GM21526 (cell line): ENCODE data around the gene PRTFDC1.

Source experiments
- ATAC-seq: cut with Tn5 transposase; IDR thresholded peaks from one replicate; pipeline ENCODE4 v1.9.1; 2021; ENCODE audit warnings: moderate library complexity; ENCODE audit not compliant: unreplicated experiment, low FRiP score

PRTFDC1 gene

DNA sequence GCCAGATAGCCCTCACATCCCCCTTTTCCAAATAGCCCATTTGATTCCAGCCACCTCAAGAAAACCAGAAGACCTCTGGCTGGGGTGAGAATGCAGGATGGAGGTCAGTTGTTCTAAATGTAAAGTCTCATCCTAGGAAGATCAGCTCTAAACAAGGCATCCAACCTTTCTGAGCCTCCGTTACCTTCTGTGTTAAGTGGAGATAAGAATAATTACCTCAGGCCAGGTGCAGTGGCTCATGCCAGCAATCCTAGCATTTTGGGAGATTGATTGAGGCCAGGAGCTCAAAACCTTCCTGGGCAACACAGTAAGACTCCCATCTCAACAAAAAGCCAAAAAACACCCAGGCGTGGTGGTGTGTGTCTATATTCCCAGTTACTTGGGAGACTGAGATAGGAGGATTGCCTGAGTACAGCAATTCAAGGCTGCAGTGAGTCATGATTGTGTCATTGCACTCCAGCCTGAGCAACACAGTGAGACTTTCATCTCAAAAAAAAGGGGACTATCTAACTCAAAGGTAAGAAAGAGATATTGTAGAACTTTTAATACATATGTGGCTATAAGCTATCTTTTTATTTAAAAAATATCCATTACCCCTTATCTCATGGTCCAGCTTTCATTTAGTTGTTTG is 43.5 kb downstream of the PRTFDC1 start:
- ATAC-seq, result no peak

DNA sequence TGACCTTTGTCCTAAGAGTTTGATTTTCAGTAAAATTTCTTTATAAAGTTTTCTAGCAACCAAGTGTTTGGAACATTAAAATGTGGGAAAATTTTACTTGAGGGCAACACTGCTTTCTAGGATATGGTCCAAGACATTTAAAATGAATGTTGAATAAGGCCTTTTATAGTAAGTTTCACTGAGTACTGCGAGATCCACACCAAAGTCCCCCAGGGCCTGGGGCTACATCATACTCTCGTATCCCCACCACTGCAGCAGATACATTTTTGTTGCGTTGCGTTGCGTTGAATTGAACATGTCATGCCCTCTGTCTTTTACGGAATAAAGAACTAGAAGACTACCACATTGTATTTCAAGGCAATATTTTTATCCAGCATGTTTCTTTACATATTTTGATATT is 44.5 kb downstream of the PRTFDC1 start:
- no peak for ATAC-seq

- no peak for ATAC-seq
Observed at GRCh38 chr10:24906372-24906771, 46.0 kb downstream of the PRTFDC1 start.

GRCh38 chr10:24904824-24905223 is 47.6 kb downstream of the PRTFDC1 start:
- ATAC-seq, result no peak

DNA sequence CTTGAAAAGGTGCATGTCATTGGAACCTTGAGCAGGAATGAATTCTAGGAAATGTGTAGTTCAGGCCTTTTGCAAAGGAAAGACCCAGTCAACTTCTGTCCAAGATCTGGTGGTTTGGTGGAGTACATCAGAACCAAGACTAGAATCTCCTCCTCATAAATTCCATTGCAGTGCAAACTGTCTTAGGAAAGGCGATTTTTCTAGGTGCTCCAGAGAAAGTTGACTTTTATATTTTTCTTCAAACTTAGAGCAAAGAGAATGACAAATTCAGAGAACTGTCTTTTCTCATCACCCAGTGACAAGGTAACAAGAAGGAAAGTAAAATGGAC is 50.0 kb downstream of the PRTFDC1 start:
- no peak for ATAC-seq

DNA sequence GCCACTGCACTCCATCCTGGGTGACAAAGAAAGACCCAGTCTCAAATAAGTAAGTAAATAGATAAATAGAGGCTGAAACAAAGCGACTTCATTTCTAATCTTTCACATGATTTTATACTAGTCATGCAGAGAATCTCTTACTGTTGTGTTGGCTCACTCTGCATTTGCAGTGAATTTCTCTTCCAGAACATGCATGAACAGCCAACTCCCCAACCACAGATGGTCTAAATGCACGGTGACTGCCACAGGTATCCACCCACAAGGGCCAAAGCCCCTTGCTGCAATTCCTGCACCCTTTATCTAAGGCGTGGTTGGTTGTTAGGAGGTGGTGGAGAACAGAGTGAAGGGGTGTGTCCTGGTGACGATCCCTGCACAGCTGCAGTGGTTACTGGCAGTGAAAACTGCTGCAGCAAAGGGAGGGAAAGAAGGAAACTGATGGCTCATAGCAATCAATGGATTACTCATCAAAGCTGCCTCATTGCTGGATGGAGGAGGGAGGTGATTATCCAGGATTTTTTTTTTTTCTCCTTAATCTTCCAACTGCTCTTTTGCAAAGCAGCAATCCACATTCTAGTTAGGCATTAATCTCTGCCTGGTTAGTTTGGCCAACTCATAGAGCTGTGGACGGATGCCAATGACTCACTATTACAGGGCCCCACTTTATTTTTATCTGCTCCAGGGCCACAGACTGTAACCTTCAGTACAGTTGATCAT is 50.6 kb downstream of the PRTFDC1 start:
- peak; percentile 26 for ATAC-seq

DNA sequence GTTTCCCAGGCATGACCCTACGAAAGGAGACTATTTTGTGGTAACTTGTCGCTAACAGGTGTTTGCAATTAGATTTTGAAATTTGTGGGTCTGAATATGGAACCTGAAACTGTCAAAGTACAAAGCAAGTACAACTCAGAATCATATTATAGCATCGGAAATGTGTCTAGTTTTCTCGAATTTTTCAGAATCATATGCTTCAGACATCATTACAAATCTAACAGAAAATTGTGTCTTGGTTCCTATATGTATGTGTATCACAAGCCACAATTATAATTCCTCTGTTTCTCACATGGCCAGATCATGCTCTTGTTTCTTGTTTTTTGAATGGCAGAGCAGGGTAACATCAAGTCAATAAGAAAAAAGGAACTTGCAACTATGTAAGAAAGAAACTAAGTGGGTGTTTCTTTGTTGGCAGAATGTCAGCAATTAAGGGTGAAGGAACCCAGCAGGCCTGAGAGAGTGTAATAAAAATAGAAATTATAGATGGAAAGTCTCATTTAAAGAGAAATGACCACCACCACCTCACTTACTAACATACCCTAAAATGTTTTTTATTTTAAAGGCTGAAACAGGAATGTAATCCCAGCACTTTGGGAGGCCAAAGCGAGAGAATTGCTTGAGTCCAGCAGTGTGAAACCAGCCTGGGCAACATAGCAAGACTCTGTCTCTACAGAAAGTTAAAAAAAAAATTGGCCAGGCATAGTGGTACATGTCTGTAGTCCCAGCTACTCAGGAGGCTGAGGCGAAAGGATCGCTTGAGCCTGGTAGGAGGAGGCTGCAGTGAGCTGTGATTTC is 51.3 kb downstream of the PRTFDC1 start:
- peak; percentile 90 for ATAC-seq

DNA sequence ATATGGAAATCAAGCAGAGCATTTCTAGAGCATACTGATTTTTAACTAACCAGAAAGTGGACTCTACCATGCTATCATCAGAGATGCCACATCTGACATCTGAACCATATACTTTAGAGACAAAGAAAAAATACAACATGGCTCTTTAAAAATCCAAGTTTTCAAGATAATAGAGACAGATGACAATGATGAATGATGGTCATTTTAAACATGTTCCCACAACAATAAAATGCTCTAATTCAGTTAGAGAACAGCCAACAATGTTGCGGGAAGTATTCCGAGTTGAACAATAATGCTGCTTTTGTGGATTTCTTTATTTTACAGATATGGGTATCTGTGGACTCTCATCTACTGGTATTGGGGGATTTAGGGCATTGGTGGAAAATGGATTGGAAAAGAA is 52.8 kb downstream of the PRTFDC1 start:
- no peak for ATAC-seq

DNA sequence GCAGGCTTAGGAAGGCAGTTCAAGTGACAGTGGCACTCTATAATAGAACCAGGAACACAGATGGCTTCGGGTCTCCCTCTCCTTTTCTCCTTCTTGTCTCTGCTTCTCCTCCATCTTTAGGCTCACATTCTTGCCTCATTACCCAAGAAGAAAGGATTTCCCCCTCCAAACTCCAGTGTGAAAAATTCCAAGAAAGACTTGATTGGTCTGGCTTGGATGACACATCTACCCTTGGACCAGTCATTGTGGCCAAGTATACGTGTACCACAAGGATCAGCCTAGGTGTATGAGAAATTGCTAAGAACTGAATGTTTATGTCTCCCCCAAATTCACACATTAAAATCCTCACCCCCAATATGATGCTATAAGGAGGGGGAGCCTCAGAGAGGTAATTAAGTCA is 53.9 kb downstream of the PRTFDC1 start:
- ATAC-seq, result no peak

DNA sequence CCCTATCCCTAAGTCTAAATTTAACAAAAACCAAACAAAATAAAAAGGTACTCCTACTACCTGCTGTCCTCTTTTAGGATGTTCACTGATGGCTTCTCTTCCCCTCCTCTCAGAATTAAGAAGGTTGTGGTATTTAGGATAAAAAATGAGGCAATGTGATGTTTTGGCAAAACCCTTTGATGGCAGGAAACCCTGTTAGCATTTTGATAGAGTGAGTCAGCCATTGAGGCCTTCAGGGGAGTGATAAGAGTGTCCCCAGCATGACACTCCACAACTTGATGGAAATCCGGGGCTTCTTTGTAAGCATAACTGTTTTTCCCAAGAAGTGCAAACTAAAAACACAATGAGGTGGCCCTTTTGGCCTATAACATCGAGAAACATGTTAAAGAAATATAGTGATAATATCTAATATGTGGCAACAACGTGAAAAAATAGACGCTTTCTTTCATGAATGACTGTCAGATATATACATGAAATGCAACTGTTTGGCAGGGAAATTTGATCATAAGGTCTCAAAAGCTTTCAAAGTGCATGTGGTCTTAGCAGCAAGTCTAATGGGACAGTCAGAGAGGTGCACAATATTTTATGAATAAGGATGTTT is 55.0 kb downstream of the PRTFDC1 start:
- no peak for ATAC-seq

GRCh38 chr10:24894728-24895127 is 57.7 kb downstream of the PRTFDC1 start:
- no peak for ATAC-seq

GRCh38 chr10:24894309-24894708 is 58.1 kb downstream of the PRTFDC1 start:
- no peak for ATAC-seq

DNA sequence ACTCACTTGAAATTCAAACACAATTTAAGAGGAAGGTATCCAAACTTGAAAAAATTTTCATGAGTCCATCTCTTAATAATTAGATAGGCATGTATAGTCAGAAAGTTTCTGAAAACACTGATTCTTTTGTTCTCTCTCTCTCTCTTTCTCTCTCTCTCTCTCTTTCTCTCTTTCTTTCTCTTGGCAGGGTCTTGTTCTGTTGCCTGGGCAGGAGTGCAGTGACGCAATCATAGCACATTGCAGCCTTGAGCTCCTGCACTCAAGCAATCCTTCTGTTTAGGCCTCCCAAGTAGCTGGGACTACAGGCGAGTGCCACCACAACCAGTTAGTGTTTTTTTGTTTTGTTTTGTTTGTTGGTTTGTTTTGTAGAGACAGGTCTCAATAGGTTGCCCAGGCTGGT is 59.3 kb downstream of the PRTFDC1 start:
- no peak for ATAC-seq

DNA sequence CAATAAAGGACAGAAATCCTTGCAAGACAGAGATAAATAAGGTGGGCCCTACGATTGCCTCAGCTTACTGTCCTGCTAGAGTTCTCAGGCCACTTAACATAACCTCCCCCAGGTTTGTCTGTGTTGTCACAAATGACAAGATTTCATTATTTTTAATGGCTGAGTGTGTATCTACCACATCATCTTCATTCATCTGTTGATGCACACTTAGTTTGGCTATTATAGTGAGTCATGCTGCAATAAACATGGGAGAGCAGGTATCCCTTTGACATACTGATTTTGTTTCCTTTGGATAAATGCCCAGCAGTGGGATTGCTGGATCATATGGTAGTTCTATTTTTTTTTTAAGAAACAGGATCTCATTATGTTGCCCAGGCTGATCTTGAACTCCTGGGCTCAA is 60.6 kb downstream of the PRTFDC1 start:
- ATAC-seq, result no peak

DNA sequence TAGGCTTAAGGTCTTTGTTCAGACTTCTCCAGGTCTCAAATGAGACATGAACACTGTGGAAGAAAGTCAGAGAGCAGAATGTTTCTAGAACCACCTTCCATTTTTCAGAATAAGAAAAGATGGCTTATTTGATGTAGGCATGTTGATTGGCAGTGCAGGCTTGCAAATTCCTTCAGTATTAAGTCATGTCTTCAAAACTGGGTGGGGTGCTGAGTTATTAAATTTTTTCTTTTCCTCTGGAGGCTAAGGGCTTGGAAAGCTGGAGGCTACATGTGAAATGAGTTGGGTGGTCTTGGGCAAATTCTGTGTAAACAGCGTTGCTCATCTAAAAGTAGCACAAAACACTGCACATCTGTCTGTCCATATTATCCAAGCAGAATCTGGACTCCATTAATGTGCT is 62.8 kb downstream of the PRTFDC1 start:
- no peak for ATAC-seq

DNA sequence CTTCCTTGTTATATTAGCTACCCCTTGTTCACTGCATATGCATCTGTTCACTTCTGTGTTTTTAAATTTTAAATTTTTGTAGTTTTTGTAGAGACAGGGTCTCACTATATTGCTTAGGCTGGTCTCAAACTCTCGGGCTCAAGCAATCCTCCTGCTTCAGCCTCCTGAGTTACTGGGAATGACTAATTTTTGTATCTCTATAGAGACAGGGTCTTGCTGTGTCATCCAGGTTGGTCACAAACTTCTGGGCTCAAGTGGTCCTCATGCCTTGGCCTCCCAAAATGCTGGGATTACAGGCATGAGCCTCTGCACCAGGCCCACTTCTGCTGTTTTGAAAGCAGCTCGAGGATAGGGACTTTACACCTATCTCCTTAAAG is 64.6 kb downstream of the PRTFDC1 start:
- ATAC-seq, result peak; percentile 20

DNA sequence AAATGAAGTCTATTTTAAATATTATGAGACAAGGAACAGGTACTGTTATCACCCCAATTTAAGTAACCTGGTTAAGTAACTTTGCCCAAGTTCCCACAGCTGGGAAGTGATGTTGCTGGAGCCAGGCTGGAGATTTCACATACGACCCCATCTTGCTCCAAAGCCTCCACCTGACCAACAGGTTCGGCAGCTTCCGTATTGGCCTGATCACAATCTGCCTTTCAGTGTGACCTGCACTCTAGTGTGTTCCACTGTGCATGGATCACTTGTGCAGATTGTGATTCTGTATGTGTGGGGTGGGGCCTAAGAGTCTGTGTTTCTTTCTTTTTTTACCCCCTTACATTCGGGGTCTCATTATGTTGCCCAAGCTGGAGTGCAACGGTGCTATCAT is 66.1 kb downstream of the PRTFDC1 start:
- ATAC-seq, result no peak

DNA sequence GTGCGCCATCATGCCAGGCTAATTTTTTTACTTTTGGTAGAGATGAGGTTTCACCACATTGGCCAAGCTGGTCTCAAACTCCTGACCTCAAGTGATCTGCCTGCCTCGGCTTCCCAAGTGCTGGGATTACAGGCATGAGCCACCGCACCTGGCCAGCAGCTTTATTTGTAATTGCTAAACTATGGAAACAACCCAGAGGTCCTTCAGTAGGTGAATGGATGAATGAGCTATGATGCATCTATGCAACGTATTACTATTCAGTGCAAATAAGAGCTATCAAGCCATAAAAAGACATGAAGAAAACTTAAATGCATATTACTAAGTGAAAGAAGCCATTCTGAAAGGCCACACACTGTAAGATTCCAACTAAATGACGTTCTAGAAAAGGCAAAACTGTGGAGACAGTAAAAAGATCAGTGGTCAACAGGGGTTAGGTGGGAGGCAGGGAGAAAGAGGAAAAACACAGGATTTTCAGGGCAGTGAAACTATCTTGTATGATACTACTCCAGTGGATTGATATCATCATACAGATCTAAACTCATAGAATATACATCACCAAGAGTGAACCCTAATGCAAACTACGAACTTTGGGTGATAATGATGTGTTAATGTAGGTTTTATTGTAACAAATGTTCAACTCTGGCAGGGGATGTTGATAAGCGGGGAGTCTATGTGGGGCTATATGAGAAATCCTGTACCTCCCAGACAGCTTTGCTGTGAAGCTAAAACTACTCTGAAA is 66.7 kb downstream of the PRTFDC1 start:
- no peak for ATAC-seq

DNA sequence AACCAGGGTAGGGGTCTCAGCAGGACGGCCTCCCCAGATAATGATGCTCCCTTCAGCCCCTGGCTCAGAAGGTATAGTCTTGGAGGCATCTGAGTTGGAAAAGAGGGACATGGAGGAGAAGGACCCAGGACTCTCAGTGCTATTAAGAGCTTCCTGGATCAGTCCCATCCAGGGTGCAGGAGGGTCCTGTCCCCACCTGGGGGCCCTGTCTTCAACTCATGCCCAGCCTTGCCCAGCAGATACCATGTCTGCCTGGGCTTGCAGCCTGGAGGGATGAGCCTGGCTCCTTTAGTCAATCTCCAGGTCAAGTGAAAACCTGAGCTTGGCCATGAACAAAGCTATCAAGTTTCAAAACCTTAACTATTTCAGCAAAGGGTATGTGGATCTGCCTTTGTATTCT is 67.6 kb downstream of the PRTFDC1 start:
- ATAC-seq, result no peak

DNA sequence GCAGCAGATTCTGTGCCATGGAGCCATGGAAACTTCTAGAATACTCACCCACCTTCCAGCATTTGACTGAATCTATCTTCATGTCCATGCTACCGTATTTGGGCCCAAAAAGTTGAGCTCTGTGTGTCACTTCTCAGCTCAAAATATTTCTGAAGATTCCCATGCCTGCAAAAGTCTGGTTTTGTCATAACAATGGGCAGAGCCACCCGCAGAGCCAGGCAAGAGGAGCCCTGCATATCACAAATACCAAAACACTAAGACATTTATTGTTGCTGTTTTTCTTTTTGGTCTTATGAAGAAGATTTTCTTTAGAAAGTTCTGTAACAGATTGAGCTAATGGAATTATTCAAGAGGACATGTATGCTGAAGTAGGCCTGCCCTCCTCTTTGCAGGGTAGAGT is 68.1 kb downstream of the PRTFDC1 start:
- ATAC-seq, result no peak

DNA sequence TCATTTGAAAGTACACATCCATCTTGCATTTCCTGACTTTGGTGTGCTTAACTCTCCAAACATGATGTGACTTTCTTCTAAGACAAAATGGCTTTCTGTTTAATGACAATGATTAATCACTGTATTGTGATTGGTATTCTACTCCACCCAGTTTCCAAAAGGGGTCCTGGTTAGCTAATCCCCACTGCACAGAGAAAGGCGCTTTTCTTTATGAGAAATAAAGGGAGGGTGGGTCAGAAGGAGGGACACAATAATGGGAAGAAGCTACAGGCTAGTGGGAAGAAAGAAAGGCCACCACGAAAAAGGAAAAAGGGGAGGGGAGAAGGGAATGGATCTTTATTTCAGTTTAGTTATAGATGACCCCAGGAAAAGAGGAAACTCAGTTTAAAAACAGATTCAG is 69.2 kb downstream of the PRTFDC1 start:
- no peak for ATAC-seq
